Panc1 (cell line): ENCODE measurements around the gene GOLGA1.
"Not testable (repeated sequence)": the region's sequence is repeated elsewhere in the genome, so short reads cannot be mapped to it uniquely, and the experiment has no call there.

Source experiments
- POLR2AphosphoS5 ChIP-seq: IDR thresholded peaks from 2 replicates; pipeline ENCODE4 v1.6.1; 2012; ENCODE audit warnings: mild to moderate bottlenecking, low read depth, low read length, moderate library complexity
- SIN3A ChIP-seq: IDR thresholded peaks from 2 replicates; pipeline ENCODE4 v1.6.1; 2012; ENCODE audit warnings: low read depth, mild to moderate bottlenecking, low read length, moderate library complexity, borderline replicate concordance; ENCODE audit not compliant: insufficient read depth
- TCF7L2 ChIP-seq: IDR thresholded peaks from 2 replicates; pipeline ENCODE4 v1.6.1; 2011; ENCODE audit warnings: mild to moderate bottlenecking, low read depth, low read length, inconsistent platforms
- TF ChIP-seq, protein P1 (sequence below): fragments of 450-650 bp; IDR thresholded peaks from 2 replicates; pipeline ENCODE4 v1.5.1; 2017; ENCODE audit warnings: mild to moderate bottlenecking
- TF ChIP-seq, protein P2 (sequence below), 2 experiments: IDR thresholded peaks; 2 replicates each; pipeline ENCODE4 v1.6.1; 2011 to 2012; ENCODE audit warnings: low read depth in 2 of 2, control low read depth in 1 of 2, low read length in 1 of 2, mild to moderate bottlenecking in 1 of 2, moderate library complexity in 1 of 2; ENCODE audit not compliant: insufficient read depth in 1 of 2

DNA sequence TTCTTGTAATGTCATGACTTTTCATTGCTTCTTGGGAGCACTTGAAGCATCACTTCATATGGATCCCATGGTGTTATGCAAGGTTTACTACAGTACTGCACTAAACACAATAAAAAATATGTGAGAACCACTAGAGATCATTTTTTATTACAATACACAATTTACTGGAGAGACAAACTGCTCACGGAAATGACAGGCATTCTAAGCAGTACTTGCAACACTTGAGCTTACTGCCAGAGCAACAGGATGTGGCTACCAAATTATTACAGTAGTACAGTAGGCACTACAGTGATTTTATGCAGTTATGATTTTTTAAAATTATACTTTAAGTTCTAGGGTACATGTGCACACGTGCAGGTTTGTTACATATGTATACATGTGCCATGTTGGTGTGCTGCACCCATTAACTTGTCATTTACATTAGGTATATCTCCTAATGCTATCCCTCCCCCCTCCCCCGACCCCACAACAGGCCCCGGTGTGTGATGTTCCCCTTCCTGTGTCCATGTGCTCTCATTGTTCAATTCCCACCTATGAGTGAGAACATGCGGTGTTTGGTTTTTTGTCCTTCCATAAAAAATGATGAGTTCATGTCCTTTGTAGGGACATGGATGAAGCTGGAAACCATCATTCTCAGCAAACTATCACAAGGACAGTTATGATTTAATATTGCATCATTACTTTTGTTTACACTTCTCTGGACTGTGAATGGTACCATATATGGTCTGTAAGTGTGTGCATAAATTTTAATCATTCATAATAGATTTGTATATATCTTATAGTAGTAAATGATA lies 25.1 kb upstream of the GOLGA1 start:
- TF ChIP-seq SIN3A, POLR2AphosphoS5, TCF7L2: not testable (repeated sequence)
- TF ChIP-seq, protein P1, sequence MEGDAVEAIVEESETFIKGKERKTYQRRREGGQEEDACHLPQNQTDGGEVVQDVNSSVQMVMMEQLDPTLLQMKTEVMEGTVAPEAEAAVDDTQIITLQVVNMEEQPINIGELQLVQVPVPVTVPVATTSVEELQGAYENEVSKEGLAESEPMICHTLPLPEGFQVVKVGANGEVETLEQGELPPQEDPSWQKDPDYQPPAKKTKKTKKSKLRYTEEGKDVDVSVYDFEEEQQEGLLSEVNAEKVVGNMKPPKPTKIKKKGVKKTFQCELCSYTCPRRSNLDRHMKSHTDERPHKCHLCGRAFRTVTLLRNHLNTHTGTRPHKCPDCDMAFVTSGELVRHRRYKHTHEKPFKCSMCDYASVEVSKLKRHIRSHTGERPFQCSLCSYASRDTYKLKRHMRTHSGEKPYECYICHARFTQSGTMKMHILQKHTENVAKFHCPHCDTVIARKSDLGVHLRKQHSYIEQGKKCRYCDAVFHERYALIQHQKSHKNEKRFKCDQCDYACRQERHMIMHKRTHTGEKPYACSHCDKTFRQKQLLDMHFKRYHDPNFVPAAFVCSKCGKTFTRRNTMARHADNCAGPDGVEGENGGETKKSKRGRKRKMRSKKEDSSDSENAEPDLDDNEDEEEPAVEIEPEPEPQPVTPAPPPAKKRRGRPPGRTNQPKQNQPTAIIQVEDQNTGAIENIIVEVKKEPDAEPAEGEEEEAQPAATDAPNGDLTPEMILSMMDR: not testable (repeated sequence)
- TF ChIP-seq, protein P2, sequence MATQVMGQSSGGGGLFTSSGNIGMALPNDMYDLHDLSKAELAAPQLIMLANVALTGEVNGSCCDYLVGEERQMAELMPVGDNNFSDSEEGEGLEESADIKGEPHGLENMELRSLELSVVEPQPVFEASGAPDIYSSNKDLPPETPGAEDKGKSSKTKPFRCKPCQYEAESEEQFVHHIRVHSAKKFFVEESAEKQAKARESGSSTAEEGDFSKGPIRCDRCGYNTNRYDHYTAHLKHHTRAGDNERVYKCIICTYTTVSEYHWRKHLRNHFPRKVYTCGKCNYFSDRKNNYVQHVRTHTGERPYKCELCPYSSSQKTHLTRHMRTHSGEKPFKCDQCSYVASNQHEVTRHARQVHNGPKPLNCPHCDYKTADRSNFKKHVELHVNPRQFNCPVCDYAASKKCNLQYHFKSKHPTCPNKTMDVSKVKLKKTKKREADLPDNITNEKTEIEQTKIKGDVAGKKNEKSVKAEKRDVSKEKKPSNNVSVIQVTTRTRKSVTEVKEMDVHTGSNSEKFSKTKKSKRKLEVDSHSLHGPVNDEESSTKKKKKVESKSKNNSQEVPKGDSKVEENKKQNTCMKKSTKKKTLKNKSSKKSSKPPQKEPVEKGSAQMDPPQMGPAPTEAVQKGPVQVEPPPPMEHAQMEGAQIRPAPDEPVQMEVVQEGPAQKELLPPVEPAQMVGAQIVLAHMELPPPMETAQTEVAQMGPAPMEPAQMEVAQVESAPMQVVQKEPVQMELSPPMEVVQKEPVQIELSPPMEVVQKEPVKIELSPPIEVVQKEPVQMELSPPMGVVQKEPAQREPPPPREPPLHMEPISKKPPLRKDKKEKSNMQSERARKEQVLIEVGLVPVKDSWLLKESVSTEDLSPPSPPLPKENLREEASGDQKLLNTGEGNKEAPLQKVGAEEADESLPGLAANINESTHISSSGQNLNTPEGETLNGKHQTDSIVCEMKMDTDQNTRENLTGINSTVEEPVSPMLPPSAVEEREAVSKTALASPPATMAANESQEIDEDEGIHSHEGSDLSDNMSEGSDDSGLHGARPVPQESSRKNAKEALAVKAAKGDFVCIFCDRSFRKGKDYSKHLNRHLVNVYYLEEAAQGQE (IDR thresholded peaks at IDR 0.05; ENCODE audit: insufficient read depth in 1 of 2, low read depth in 2 of 2, low read length in 1 of 2): not testable (repeated sequence)
